Endodermal cell (in vitro differentiated cells): ENCODE results near the gene GTSF1L. TPM values are rescaled to one million over a fixed set of nuclear protein-coding genes. Genes with fewer than 3 reads are reported as not detected.

ENCODE experiments used
- DNase-seq: peaks from one replicate; pipeline ENCODE4 v3.0.0-alpha.2; 2017
- H3K27ac ChIP-seq: 2 replicates; pipeline ENCODE4 v1.5.1; 2013; ENCODE audit warnings: mild to moderate bottlenecking, low read depth, low read length, moderate library complexity
- H3K27me3 ChIP-seq: 2 replicates; pipeline ENCODE4 v1.6.1; 2013; ENCODE audit warnings: mild to moderate bottlenecking, low read length, moderate library complexity; ENCODE audit not compliant: insufficient read depth, control insufficient read depth, poor library complexity, severe bottlenecking
- H3K36me3 ChIP-seq: 2 replicates; pipeline ENCODE4 v1.7.0; 2013; ENCODE audit warnings: mild to moderate bottlenecking, low read length, moderate library complexity; ENCODE audit not compliant: control insufficient read depth, insufficient read depth
- H3K4me1 ChIP-seq: one replicate; pipeline ENCODE4 v1.7.0; 2013; ENCODE audit warnings: low read length; ENCODE audit not compliant: control insufficient read depth, insufficient read depth
- H3K4me3 ChIP-seq: 2 replicates; pipeline ENCODE4 v1.5.1; 2013; ENCODE audit warnings: mild to moderate bottlenecking, low read length, moderate library complexity
- H3K9ac ChIP-seq: 2 replicates; pipeline ENCODE4 v1.6.1; 2013; ENCODE audit warnings: mild to moderate bottlenecking, low read length, moderate library complexity; ENCODE audit not compliant: poor library complexity, severe bottlenecking; ENCODE audit errors: extremely low read depth
- H3K9me3 ChIP-seq: 2 replicates; pipeline ENCODE4 v1.6.1; 2013; ENCODE audit warnings: mild to moderate bottlenecking, low read length, moderate library complexity; ENCODE audit not compliant: control insufficient read depth
- H3K27ac Mint-ChIP-seq: 2 replicates; pipeline ENCODE4 v1.8.0; 2020; ENCODE audit warnings: mixed read lengths
- H3K27me3 Mint-ChIP-seq: 2 replicates; pipeline ENCODE4 v1.8.0; 2021; ENCODE audit warnings: mild to moderate bottlenecking, mixed read lengths; ENCODE audit not compliant: insufficient read depth
- H3K36me3 Mint-ChIP-seq: 2 replicates; pipeline ENCODE4 v1.8.0; 2020; ENCODE audit warnings: low read depth, mixed read lengths
- H3K4me1 Mint-ChIP-seq: 2 replicates; pipeline ENCODE4 v1.8.0; 2020; ENCODE audit warnings: mixed read lengths
- H3K4me3 Mint-ChIP-seq: 2 replicates; pipeline ENCODE4 v1.8.0; 2020; ENCODE audit warnings: mild to moderate bottlenecking, moderate library complexity, mixed read lengths
- H3K9me3 Mint-ChIP-seq: 2 replicates; pipeline ENCODE4 v1.8.0; 2020; ENCODE audit warnings: mild to moderate bottlenecking, mixed read lengths
- WGBS, 2 experiments: methylation state at CpG; one replicate each; pipeline versions ENCODE4 v1.1.5 to v1.1.7; 2013; ENCODE audit warnings: missing lambda C conversion rate in 2 of 2, mixed read lengths in 1 of 2; ENCODE audit not compliant: insufficient coverage in 1 of 2, insufficient read length in 1 of 2; 5-methylcytosine and 5-hydroxymethylcytosine counted together
- total RNA-seq, 2 donors: library from RNA; stranded (reverse); fragmentation: NEBNext Ultra II Directional in 1 of 2; extraction: Animal tissue kit (Norgen Biotek cat#: 25700) in 1 of 2; gene quantifications; 2 replicates in 1 of 2; 3 replicates in 1 of 2; pipeline ENCODE4 v1.2.1, GENCODE V29; 2021
- TF ChIP-seq, protein P1 (sequence below): fragments of 200-600 bp; sonication (generic); conservative IDR thresholded peaks from 2 replicates; pipeline ENCODE4 v1.5.0; 2021; ENCODE audit warnings: antibody characterized with exemption, mild to moderate bottlenecking

GTSF1L gene
- total RNA-seq, 2 donors from 2014 or later: not detected

DNA sequence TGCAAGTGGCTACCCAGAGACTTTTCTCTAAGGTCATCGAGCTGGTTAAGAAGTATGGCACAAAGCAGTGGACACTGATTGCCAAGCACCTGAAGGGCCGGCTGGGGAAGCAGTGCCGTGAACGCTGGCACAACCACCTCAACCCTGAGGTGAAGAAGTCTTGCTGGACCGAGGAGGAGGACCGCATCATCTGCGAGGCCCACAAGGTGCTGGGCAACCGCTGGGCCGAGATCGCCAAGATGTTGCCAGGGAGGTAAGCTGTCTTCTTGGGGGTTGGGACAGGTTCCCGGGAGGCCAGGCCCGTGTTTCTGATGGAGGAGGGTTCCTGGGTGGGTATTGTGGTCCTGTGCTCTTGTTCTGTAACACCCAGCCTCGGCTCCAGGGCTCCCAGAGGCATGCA, 40.0 kb downstream of the GTSF1L start:
- Histone ChIP-seq H3K4me1 (no peaks in the 10 kb centered on the region), H3K27ac (no peak overlapping the region), H3K4me3 (no peak overlapping the region), H3K36me3 (peaks cover 45% of the 10 kb centered on the region), H3K9ac (no peak overlapping the region), H3K27me3 (no peaks in the 10 kb centered on the region), H3K9me3 (no peaks in the 10 kb centered on the region)
- WGBS, 2 experiments: 94% methylated on average over 8 to 13 of the region's 13 CpGs
- H3K9me3 Mint-ChIP-seq: no peaks in the 10 kb centered on the region
- H3K36me3 Mint-ChIP-seq: peaks cover 45% of the 10 kb centered on the region
- TF ChIP-seq, protein P1, sequence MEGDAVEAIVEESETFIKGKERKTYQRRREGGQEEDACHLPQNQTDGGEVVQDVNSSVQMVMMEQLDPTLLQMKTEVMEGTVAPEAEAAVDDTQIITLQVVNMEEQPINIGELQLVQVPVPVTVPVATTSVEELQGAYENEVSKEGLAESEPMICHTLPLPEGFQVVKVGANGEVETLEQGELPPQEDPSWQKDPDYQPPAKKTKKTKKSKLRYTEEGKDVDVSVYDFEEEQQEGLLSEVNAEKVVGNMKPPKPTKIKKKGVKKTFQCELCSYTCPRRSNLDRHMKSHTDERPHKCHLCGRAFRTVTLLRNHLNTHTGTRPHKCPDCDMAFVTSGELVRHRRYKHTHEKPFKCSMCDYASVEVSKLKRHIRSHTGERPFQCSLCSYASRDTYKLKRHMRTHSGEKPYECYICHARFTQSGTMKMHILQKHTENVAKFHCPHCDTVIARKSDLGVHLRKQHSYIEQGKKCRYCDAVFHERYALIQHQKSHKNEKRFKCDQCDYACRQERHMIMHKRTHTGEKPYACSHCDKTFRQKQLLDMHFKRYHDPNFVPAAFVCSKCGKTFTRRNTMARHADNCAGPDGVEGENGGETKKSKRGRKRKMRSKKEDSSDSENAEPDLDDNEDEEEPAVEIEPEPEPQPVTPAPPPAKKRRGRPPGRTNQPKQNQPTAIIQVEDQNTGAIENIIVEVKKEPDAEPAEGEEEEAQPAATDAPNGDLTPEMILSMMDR: no peak
- no peak for DNase-seq
- H3K27ac Mint-ChIP-seq: peak overlapping the region; percentile 55
- no peak overlapping the region for H3K4me3 Mint-ChIP-seq
- H3K4me1 Mint-ChIP-seq: peaks cover 2% of the 10 kb centered on the region
- H3K27me3 Mint-ChIP-seq: no peaks in the 10 kb centered on the region

DNA sequence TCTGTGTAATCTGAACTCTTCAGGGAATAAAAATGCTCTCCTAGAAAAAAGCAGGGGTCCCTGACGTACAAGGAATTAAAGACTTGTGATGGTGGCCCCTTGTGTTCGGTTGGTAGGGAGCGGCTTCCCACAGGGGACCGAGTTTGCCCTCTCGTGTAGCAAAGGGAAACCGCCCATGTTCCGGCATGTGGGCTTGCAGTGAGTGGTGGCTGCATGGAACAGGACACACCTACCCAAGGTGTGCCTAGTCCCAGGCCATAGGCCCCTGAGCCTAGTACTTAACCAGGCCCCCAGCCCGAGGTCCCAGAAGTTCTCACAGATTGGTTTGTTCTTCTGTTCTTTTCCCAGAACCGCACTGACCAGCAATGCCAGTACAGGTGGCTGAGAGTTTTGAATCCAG, 44.4 kb downstream of the GTSF1L start:
- peaks cover 49% of the 10 kb centered on the region for H3K36me3 Mint-ChIP-seq
- no peaks in the 10 kb centered on the region for H3K27me3 Mint-ChIP-seq
- no peak for DNase-seq
- TF ChIP-seq, protein P1: no peak
- peaks cover 41% of the 10 kb centered on the region for H3K36me3 ChIP-seq
- no peak overlapping the region for H3K9ac ChIP-seq
- no peaks in the 10 kb centered on the region for H3K9me3 ChIP-seq
- peaks cover 3% of the 10 kb centered on the region for H3K4me1 ChIP-seq
- H3K4me3 Mint-ChIP-seq: no peak overlapping the region
- no peak overlapping the region for H3K4me3 ChIP-seq
- 92 to 93% methylated on average over 8 to 9 of the region's 9 CpGs for WGBS, 2 experiments
- no peaks in the 10 kb centered on the region for H3K9me3 Mint-ChIP-seq
- H3K4me1 Mint-ChIP-seq: peaks cover 14% of the 10 kb centered on the region
- no peaks in the 10 kb centered on the region for H3K27me3 ChIP-seq
- no peak overlapping the region for H3K27ac ChIP-seq
- no peak overlapping the region for H3K27ac Mint-ChIP-seq

GRCh38 chr20:43681991-43682410, 44.8 kb downstream of the GTSF1L start:
- Histone ChIP-seq H3K4me3 (no peak overlapping the region), H3K9me3 (no peaks in the 10 kb centered on the region), H3K27me3 (no peaks in the 10 kb centered on the region), H3K36me3 (peaks cover 37% of the 10 kb centered on the region), H3K4me1 (peaks cover 3% of the 10 kb centered on the region), H3K9ac (no peak overlapping the region), H3K27ac (no peak overlapping the region)
- TF ChIP-seq, protein P1: no peak
- Mint-ChIP-seq H3K27ac (no peak overlapping the region), H3K9me3 (no peaks in the 10 kb centered on the region), H3K27me3 (no peaks in the 10 kb centered on the region), H3K4me3 (no peak overlapping the region), H3K4me1 (peaks cover 18% of the 10 kb centered on the region), H3K36me3 (peaks cover 49% of the 10 kb centered on the region)
- WGBS, 2 experiments: 92 to 100% methylated on average over 1 to 2 of the region's 2 CpGs
- DNase-seq: no peak
